Thoracic aorta (tissue), 2 donors: ENCODE results near the gene SNX7. TPM values are rescaled to one million over a fixed set of nuclear protein-coding genes. Genes with fewer than 3 reads are reported as not detected.

Experiments used
- ATAC-seq: fragments of 150-250 bp; one replicate; pipeline ENCODE4 v1.8.0; 2017; ENCODE audit warnings: low read depth; ENCODE audit not compliant: insufficient number of reproducible peaks, low FRiP score
- DNase-seq: peaks from one replicate; pipeline ENCODE4 v3.0.0-alpha.2; 2020; ENCODE audit warnings: low spot score
- H3K27ac ChIP-seq, 2 donors: fragments of 200-600 bp; sonication (generic); 1 replicate in 1 of 2; 2 replicates in 1 of 2; pipeline ENCODE4 v1.5.1; 2016; ENCODE audit warnings: mild to moderate bottlenecking in 2 of 2, moderate library complexity in 2 of 2
- H3K27me3 ChIP-seq: fragments of 200-600 bp; sonication (generic); replicated peaks from 2 replicates; pipeline ENCODE4 v1.6.0; 2016; ENCODE audit warnings: mild to moderate bottlenecking; ENCODE audit not compliant: insufficient read depth
- H3K36me3 ChIP-seq: fragments of 200-600 bp; sonication (generic); one replicate; pipeline ENCODE4 v1.5.1; 2016
- H3K4me1 ChIP-seq, 2 donors: fragments of 200-600 bp; sonication (generic); 1 replicate in 1 of 2; 2 replicates in 1 of 2; pipeline versions ENCODE4 v1.5.1 to v1.6.0; 2016; ENCODE audit warnings: low read depth in 2 of 2, mild to moderate bottlenecking in 1 of 2; ENCODE audit not compliant: control insufficient read depth in 1 of 2
- H3K4me3 ChIP-seq: fragments of 200-600 bp; sonication (generic); 2 replicates; pipeline ENCODE4 v1.5.1; 2016; ENCODE audit warnings: mild to moderate bottlenecking
- H3K9me3 ChIP-seq: fragments of 200-600 bp; sonication (generic); 2 replicates; pipeline ENCODE4 v1.5.1; 2016
- total RNA-seq, 2 donors: library from RNA; depleted of rRNA; stranded (reverse); fragments of >200 nt; gene quantifications; one replicate each; pipeline versions ENCODE4 v1.1.0 to v1.2.3, GENCODE V29; 2016
- TF ChIP-seq, protein P1 (sequence below): fragments of 200-600 bp; sonication (generic); IDR thresholded peaks from one replicate; pipeline ENCODE4 v1.5.1; 2019; ENCODE audit warnings: antibody characterized with exemption

Gene SNX7
- total RNA-seq, 2 donors from 2014 or later, result 27.8 to 38.6 TPM

DNA sequence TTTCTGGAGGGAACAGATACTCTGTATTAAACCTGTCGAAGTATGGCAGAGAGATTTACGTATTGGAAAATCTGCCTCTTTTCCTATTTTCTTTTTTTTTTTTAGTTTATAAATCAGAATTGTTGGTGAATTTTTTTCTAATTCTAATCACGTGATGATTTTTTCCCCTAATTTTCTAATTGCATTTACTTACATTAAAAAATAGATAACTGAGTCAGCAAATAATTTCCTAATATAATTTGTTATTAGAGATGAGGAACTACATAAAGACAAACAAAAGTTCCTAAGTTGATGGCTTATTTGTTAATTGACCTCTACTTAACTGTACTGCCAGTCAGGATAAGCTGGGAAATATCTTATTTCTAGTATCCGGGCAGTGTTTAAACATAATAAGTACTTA, 34.6 kb downstream of the SNX7 start:
- Histone ChIP-seq H3K27me3 (no peaks in the 10 kb centered on the region), H3K27ac (no peak overlapping the region), H3K4me1 (peaks cover 4% of the 10 kb centered on the region in 2 donors), H3K36me3 (no peaks in the 10 kb centered on the region), H3K9me3 (no peaks in the 10 kb centered on the region), H3K4me3 (no peak overlapping the region)
- DNase-seq, result no peak
- ATAC-seq, result no peak
- TF ChIP-seq, protein P1, sequence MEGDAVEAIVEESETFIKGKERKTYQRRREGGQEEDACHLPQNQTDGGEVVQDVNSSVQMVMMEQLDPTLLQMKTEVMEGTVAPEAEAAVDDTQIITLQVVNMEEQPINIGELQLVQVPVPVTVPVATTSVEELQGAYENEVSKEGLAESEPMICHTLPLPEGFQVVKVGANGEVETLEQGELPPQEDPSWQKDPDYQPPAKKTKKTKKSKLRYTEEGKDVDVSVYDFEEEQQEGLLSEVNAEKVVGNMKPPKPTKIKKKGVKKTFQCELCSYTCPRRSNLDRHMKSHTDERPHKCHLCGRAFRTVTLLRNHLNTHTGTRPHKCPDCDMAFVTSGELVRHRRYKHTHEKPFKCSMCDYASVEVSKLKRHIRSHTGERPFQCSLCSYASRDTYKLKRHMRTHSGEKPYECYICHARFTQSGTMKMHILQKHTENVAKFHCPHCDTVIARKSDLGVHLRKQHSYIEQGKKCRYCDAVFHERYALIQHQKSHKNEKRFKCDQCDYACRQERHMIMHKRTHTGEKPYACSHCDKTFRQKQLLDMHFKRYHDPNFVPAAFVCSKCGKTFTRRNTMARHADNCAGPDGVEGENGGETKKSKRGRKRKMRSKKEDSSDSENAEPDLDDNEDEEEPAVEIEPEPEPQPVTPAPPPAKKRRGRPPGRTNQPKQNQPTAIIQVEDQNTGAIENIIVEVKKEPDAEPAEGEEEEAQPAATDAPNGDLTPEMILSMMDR, result no peak

DNA sequence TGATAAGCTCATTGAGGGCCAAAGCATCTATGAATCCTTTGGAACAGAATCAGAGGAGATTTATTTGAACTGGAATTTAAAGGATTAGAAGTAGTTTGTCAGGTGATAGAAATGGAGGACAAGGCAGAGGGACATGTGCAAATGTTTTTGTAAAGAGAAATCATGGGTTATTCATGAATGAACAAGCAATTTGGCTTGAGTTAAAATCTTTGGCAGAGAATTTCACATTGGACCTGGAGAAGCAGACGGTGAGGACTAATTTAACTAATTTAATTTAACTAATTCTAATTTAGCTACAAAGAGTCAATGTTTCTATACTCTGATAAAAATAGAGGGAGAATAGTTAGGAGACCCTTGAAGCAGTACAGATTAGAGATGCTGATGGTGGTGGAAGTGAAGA, 36.3 kb downstream of the SNX7 start:
- Histone ChIP-seq H3K9me3 (no peaks in the 10 kb centered on the region), H3K36me3 (no peaks in the 10 kb centered on the region), H3K27ac (no peak overlapping the region), H3K4me3 (no peak overlapping the region), H3K27me3 (no peaks in the 10 kb centered on the region), H3K4me1 (peaks cover 4% of the 10 kb centered on the region in 2 donors)
- TF ChIP-seq, protein P1, result no peak
- ATAC-seq (no peak), DNase-seq (no peak)

DNA sequence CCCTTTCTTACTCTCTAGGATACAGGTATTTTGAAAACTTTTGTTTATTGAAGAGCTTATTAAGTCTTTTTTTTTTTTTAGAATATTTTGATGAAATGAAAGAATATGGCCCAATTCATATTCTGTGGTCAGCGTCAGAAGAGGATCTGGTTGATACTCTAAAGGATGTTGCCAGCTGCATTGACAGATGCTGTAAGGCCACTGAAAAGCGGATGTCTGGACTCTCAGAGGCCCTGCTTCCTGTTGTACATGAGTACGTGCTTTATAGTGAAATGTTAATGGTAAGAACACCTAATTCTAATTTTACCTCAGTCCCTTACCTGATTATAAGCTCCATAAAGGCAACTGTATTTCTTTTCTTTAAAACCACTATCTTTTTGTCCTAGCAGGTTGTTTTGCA, 37.1 kb downstream of the SNX7 start:
- Histone ChIP-seq H3K27ac (no peak overlapping the region), H3K9me3 (no peaks in the 10 kb centered on the region), H3K4me1 (peaks cover 4% of the 10 kb centered on the region in 2 donors), H3K36me3 (no peaks in the 10 kb centered on the region), H3K27me3 (no peaks in the 10 kb centered on the region), H3K4me3 (no peak overlapping the region)
- DNase-seq (no peak), ATAC-seq (no peak)
- TF ChIP-seq, protein P1, result no peak

DNA sequence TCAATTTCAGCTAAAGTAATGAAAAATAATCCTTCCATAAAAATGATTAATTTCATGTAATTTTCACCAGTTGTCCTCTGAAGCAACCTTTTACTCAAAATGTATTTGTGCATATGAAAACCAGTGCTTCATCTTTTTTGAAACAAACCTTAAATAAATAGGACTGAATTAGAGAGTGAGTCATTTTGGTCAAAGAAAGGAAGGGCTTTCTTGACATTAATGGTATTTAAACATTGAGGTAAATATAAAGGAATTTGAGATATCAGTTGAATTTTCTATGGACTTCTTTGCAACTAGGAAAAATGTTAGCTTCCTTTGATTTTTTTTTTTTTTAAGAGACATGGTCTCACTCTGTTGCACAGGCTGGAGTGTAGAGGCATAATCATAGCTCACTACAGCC, 38.7 kb downstream of the SNX7 start:
- Histone ChIP-seq H3K36me3 (peaks cover 5% of the 10 kb centered on the region), H3K4me3 (no peak overlapping the region), H3K27me3 (no peaks in the 10 kb centered on the region), H3K9me3 (no peaks in the 10 kb centered on the region), H3K4me1 (peaks cover 4% of the 10 kb centered on the region in 2 donors), H3K27ac (no peak overlapping the region)
- TF ChIP-seq, protein P1, result no peak
- no peak for ATAC-seq
- no peak for DNase-seq

DNA sequence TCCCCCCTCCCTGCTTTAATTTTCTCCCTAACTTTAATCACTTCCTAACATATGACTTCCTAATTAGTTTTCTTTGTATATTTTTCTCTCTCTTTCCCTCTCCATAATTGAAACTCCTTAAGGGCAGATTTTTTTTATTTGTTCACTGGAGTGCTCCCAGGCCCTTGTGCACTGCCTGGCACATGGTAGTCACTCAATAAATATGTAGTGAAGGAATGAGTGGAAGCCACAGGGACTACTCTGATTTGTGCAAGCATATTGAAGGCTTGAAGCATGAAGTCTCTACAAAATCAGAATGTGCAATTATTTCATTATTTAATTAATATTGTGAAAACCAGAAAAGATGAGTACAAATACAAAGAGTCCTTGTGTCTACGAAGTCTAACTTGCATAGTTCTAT, 41.5 kb downstream of the SNX7 start:
- no peak for ATAC-seq
- Histone ChIP-seq H3K4me3 (no peak overlapping the region), H3K36me3 (peaks cover 5% of the 10 kb centered on the region), H3K27me3 (no peaks in the 10 kb centered on the region), H3K27ac (no peak overlapping the region), H3K4me1 (peaks cover 4% of the 10 kb centered on the region in 2 donors), H3K9me3 (no peaks in the 10 kb centered on the region)
- DNase-seq, result no peak
- TF ChIP-seq, protein P1, result no peak
